Activated T-helper 1 cell treated with anti-CD3 and anti-CD28 coated beads, Interleukin-2, amount 50 U/mL, for 16 hours (primary cell): ENCODE results near the gene SMCHD1.
"Not testable (repeated sequence)": the region's sequence is repeated elsewhere in the genome, so short reads cannot be mapped to it uniquely, and the experiment has no call there.

Experiments used
- DNase-seq, 2 donors: peaks; one replicate each; pipeline ENCODE4 v3.0.0-alpha.2; 2020; ENCODE audit warnings: low read depth in 1 of 2, low spot score in 1 of 2

SMCHD1 gene

GRCh38 chr18:2657788-2658458 is 2.4 kb downstream of the SMCHD1 start:
- DNase-seq = no peak

DNA sequence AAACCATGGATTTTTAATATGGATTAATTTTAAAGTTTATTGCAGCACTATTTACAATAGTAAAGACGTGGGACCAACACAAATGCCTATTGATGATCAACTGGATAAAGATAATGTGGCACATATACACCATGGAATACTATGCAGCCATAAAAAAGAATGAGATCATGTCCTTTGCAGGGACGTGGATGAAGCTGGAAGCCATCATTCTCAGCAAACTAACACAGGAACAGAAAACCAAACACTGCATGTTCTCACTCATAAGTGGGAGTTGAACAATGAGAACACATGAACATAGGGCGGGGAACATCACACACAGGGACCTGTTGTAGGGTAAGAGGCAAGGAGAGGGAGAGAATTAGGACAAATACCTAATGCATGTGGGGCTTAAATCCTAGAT is 5.3 kb downstream of the SMCHD1 start:
- DNase-seq = not testable (repeated sequence)

GRCh38 chr18:2662288-2662687 is 6.8 kb downstream of the SMCHD1 start:
- not testable (repeated sequence) for DNase-seq

GRCh38 chr18:2662990-2663389 is 7.5 kb downstream of the SMCHD1 start:
- DNase-seq = no peak

- DNase-seq = no peak
Measured at GRCh38 chr18:2672410-2672809, 16.9 kb downstream of the SMCHD1 start.

- DNase-seq = no peak
Measured at GRCh38 chr18:2672872-2673271, 17.3 kb downstream of the SMCHD1 start.

GRCh38 chr18:2678933-2679332 is 23.4 kb downstream of the SMCHD1 start:
- DNase-seq = not testable (repeated sequence)

DNA sequence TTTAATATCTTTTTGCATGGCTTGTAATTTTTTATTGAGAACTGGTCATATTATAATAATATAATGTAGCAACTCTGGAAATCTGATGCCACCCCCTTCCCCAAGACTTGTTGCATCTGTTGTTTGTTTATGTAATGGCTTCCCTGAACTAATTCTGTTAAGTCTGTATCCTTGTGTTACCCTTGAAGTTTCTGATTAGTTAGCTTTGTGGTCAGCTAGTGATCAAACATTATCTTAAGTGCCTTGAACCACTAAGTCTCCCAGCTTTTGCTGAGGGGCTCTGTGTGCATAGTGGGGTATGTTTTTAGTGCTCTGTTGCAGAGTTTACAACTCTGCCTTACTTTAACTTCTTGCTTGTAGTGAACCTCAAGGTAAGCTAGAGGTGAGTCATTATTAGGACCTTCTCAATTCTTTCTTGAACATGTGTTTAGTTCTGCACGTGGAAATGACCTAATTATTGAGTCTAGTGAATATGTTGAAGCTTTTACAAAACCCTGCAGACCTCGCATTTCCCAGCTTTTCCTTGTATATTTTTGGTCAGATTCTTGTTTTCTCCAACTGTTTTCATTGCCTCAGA is 24.8 kb downstream of the SMCHD1 start:
- no peak for DNase-seq

- DNase-seq = no peak
Measured at GRCh38 chr18:2681993-2682603, 26.6 kb downstream of the SMCHD1 start.

DNA sequence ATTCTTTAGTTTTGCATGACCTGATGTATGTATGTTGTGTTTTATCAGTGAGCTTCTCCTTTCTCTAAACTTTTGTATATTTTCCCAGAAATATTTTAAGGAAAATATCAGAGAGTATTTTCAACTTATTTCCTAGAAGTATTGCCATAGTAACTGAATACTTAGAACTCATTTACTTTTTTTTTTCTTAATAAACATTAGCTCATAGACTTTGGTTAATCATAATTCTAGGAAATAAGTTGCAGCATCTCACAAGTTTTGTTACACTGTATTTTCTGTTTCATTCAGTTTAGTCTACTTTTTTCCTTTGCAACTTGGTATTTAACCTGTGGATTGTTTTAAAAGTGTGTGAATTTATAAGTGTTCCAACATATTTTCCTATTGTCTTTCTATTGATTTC is 27.5 kb downstream of the SMCHD1 start:
- no peak for DNase-seq

GRCh38 chr18:2686349-2686968 is 30.9 kb downstream of the SMCHD1 start:
- DNase-seq = no peak

- DNase-seq = no peak
Measured at GRCh38 chr18:2687390-2688001, 32.0 kb downstream of the SMCHD1 start.

- DNase-seq = no peak
Measured at GRCh38 chr18:2692508-2692907, 37.0 kb downstream of the SMCHD1 start.

- no peak for DNase-seq
Measured at GRCh38 chr18:2697184-2697583, 41.7 kb downstream of the SMCHD1 start.

DNA sequence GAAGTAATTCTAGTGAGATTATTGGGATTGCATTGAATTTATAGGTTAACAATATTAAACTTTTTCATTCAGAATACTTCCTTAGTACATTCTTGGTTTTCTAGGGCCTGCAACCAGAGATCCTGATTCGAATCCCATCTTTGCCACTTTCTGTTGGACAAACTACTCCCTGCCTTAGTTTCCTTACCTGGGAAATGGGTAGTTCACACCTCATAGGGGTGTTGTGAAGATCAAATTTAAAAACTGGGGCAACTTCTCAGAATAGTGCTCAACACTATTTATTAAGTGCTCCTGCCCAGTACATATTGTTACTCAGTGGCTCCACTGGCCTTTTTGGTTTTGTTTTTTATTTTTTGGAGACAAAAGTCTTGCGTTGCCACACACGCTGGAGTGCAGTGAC is 43.5 kb downstream of the SMCHD1 start:
- no peak for DNase-seq

DNA sequence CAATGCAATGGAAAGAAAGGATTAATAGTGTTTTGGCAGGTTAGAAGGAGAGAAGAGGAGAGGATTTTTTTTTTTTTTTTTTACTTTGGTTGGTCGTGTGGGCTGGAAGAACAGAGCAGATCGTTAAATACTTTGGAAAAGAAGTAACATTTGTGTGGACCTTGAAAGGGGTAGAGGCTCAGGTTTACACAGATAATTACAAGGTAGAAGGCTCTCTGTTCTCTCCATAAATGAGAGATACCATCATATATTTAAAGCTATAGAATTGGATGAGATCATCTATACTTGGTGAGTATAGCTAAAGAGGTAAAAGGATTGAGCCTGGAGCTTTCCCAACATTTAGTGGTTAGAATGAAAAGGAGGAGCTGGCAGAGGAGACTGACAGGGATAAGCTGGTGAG is 49.0 kb downstream of the SMCHD1 start:
- DNase-seq = no peak

DNA sequence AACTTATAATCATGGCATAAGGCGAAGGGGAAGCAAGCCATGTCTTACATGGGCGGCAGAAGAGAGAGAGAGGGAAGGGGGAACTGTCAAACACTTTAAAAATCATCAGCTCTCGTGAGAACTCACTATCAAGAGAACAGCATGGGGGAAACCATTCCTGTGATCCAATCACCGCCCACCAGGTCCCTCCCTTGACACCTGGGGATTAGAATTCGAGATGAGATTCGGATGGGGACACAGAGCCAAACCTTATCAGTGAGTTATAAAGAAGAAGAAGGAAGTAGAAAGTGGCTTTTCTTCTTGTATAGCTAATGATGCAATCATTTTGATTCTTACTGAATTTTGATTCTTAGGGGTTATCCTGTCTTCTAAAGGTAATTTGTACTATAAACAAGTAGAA is 51.4 kb downstream of the SMCHD1 start:
- no peak for DNase-seq

DNA sequence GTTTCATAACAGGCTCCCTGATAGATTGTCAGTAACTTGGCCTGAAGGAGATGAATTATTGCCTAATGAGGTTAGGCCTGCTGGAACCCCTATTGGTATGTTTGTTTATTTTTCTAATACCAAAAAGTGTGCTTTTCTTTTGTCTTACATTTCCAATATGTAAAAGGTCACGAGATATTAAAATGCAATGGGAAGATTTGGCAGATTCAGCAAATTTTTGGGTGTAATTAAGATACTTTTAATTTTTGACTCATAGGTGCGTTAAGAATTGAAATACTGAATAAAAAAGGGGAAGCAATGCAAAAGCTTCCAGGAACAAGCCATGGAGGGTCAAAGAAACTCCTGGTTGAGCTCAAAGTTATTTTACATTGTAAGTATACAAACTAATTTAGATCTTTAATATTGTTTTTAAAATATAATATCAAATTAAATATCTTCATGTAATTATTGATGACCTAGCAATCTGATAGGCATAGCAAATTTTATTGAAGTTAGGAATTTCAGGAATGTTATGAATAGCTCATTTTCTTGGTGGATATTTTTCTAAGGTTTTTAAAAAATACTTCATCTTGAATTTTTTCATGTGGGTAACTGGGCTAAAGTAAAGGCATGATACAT is 52.1 kb downstream of the SMCHD1 start:
- DNase-seq = no peak

GRCh38 chr18:2709316-2709715 is 53.8 kb downstream of the SMCHD1 start:
- no peak for DNase-seq

GRCh38 chr18:2714140-2714539 is 58.6 kb downstream of the SMCHD1 start:
- DNase-seq = no peak

- DNase-seq = no peak
Measured at GRCh38 chr18:2715990-2716389, 60.5 kb downstream of the SMCHD1 start.
